Measurements from ENCODE around the gene MFSD6.

- TF ChIP-seq POLR2AphosphoS5 (IDR thresholded peaks at IDR 0.05) (no peak), POLR2A (IDR thresholded peaks at IDR 0.05) (no peak)
- TF ChIP-seq, protein P1, sequence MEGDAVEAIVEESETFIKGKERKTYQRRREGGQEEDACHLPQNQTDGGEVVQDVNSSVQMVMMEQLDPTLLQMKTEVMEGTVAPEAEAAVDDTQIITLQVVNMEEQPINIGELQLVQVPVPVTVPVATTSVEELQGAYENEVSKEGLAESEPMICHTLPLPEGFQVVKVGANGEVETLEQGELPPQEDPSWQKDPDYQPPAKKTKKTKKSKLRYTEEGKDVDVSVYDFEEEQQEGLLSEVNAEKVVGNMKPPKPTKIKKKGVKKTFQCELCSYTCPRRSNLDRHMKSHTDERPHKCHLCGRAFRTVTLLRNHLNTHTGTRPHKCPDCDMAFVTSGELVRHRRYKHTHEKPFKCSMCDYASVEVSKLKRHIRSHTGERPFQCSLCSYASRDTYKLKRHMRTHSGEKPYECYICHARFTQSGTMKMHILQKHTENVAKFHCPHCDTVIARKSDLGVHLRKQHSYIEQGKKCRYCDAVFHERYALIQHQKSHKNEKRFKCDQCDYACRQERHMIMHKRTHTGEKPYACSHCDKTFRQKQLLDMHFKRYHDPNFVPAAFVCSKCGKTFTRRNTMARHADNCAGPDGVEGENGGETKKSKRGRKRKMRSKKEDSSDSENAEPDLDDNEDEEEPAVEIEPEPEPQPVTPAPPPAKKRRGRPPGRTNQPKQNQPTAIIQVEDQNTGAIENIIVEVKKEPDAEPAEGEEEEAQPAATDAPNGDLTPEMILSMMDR (IDR thresholded peaks at IDR 0.05 in 8 of 11, conservative IDR thresholded peaks at IDR 0.05 in 3 of 11): no peak
These were observed 93.7 kb downstream of the MFSD6 start for GRCh38 chr2:190501702-190502407.
